ENCODE results near the gene KCTD17.

- TF ChIP-seq CTCF (IDR thresholded peaks at IDR 0.05) (no peak), ZFX (IDR thresholded peaks at IDR 0.05; ENCODE audit: borderline replicate concordance) (no peak)
Measured at GRCh38 chr22:37092997-37093396, 41.5 kb downstream of the KCTD17 start.

Measured in 22Rv1 (cell line).